Duodenal mucosa (tissue), 2 donors: ENCODE results near the gene CLPTM1.
"Not testable (repeated sequence)": the region's sequence is repeated elsewhere in the genome, so short reads cannot be mapped to it uniquely, and the experiment has no call there.

Experiments
- H3K27ac ChIP-seq: one replicate; pipeline ENCODE4 v1.7.0; 2013; ENCODE audit warnings: low read depth, low read length
- H3K27me3 ChIP-seq, 2 donors: one replicate each; pipeline ENCODE4 v1.7.0; 2013; ENCODE audit warnings: low read length in 2 of 2, control low read depth in 1 of 2; ENCODE audit not compliant: insufficient read depth in 2 of 2, control insufficient read depth in 1 of 2
- H3K36me3 ChIP-seq, 2 donors: one replicate each; pipeline ENCODE4 v1.7.0; 2013; ENCODE audit warnings: low read length in 2 of 2, control low read depth in 1 of 2; ENCODE audit not compliant: insufficient read depth in 2 of 2, control insufficient read depth in 1 of 2
- H3K4me1 ChIP-seq, 2 donors: one replicate each; pipeline ENCODE4 v1.7.0; 2013; ENCODE audit warnings: low read length in 2 of 2, control low read depth in 1 of 2; ENCODE audit not compliant: insufficient read depth in 2 of 2, control insufficient read depth in 1 of 2
- H3K4me3 ChIP-seq, 2 donors: one replicate each; pipeline ENCODE4 v1.7.0; 2013; ENCODE audit warnings: low read length in 2 of 2, low read depth in 1 of 2
- H3K9ac ChIP-seq, 2 donors: one replicate each; pipeline ENCODE4 v1.7.0; 2013; ENCODE audit warnings: low read length in 2 of 2, low read depth in 1 of 2
- H3K9me3 ChIP-seq, 2 donors: one replicate each; pipeline ENCODE4 v1.7.0; 2013; ENCODE audit warnings: low read length in 2 of 2, control low read depth in 1 of 2; ENCODE audit not compliant: control insufficient read depth in 1 of 2

Gene CLPTM1

DNA sequence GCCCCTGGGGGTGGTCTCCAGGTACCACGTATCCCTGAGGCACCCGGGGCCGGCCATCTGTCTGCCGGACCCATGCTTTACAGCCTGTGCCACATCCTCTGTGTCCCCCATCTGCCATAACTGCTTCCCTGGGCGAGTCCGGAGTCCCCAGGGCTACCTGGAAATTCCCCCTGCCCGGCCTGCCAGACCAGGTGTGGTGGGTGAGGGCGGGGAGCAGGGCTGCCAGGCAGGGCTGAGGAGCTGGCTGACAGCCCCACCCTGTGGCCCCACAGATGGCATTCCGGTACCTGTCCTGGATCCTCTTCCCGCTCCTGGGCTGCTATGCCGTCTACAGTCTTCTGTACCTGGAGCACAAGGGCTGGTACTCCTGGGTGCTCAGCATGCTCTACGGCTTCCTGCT, 35.8 kb downstream of the CLPTM1 start:
- Histone ChIP-seq H3K4me3 (no peak overlapping the region), H3K4me1 (no peaks in the 10 kb centered on the region), H3K27ac (no peak overlapping the region), H3K9me3 (no peaks in the 10 kb centered on the region), H3K27me3 (no peaks in the 10 kb centered on the region), H3K36me3 (peaks cover 29 to 69% of the 10 kb centered on the region in 2 donors), H3K9ac (no peak overlapping the region)

GRCh38 chr19:44992336-44993163, 37.4 kb downstream of the CLPTM1 start:
- Histone ChIP-seq H3K9ac (no peak overlapping the region), H3K27me3 (no peaks in the 10 kb centered on the region), H3K27ac (no peak overlapping the region), H3K36me3 (peaks cover 21 to 53% of the 10 kb centered on the region in 2 donors), H3K4me1 (no peaks in the 10 kb centered on the region), H3K9me3 (no peaks in the 10 kb centered on the region), H3K4me3 (no peak overlapping the region)

DNA sequence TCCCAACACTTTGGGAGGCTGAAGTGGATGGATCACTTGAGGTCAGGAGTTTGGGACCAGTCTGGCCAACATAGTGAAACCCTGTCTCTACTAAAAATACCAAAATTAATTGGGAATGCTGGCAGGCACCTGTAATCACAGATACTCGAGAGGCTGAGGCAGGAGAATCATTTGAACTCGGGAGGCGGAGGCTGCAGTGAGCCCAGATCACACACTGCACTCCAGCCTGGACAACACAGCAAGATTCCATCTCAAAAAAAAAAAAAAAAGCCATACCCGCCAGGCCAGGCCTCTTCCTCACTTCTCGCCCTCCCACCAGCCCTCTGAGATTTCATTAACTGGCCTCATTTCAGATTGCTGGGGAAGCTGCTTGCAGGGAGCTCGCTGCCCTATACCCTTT, 38.3 kb downstream of the CLPTM1 start:
- Histone ChIP-seq H3K4me1 (no peaks in the 10 kb centered on the region), H3K27ac (no peak overlapping the region), H3K36me3 (peaks cover 21 to 48% of the 10 kb centered on the region in 2 donors), H3K27me3 (no peaks in the 10 kb centered on the region), H3K9me3 (no peaks in the 10 kb centered on the region), H3K4me3 (no peak overlapping the region), H3K9ac (no peak overlapping the region)

- Histone ChIP-seq H3K4me3 (no peak overlapping the region), H3K27ac (no peak overlapping the region), H3K27me3 (no peaks in the 10 kb centered on the region), H3K9me3 (no peaks in the 10 kb centered on the region), H3K4me1 (no peaks in the 10 kb centered on the region), H3K9ac (no peak overlapping the region), H3K36me3 (peaks cover 21 to 43% of the 10 kb centered on the region in 2 donors)
Observed at GRCh38 chr19:44993926-44994537, 38.9 kb downstream of the CLPTM1 start.

DNA sequence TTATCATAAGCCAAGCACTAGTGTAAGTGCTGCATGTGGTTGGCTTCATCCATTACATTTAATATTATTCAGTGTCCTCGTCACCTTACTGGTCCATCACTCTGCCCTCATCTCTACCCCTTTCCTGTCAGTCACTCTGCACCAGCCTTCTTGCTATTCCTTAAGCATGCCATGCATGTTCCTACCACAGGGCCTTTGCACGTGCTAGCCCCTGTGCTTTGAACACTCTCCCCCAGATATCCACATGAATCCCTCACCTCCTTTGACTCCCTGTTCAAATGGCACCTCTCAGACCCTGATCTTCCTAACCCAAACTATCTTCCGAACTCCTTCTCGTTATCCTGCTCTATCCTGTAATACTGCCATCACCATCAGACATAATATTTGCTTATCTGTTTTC, 42.8 kb downstream of the CLPTM1 start:
- H3K9ac ChIP-seq = no peak overlapping the region
- H3K4me1 ChIP-seq = peaks cover 6 to 11% of the 10 kb centered on the region in 2 donors
- H3K9me3 ChIP-seq = no peaks in the 10 kb centered on the region
- no peaks in the 10 kb centered on the region for H3K27me3 ChIP-seq
- H3K4me3 ChIP-seq = no peak overlapping the region
- H3K27ac ChIP-seq = no peak overlapping the region
- peaks cover 0 to 4% of the 10 kb centered on the region in 2 donors for H3K36me3 ChIP-seq

GRCh38 chr19:44999131-44999925, 44.1 kb downstream of the CLPTM1 start:
- not testable (repeated sequence) for H3K9ac ChIP-seq, H3K27ac ChIP-seq, H3K36me3 ChIP-seq, H3K4me3 ChIP-seq, H3K9me3 ChIP-seq, H3K27me3 ChIP-seq
- H3K4me1 ChIP-seq = peaks cover 6 to 11% of the 10 kb centered on the region in 2 donors

DNA sequence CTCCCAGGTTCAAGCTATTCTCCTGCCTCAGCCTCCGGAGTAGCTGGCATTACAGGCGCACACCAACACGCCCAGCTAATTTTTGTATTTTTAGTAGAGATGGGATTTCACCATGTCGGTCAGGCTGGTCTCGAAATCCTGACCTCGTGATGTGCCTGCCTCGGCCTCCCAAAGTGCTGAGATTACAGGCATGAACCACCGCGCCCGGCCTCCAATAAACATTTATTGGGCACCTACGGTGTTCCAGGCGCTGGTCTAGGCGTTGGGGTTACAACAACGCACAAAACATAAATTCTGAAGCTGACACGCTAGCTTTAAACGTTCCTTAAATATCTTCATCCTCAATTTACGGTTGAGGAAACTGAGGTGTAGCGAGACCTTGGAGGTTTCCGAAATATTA, 45.5 kb downstream of the CLPTM1 start:
- not testable (repeated sequence) for H3K36me3 ChIP-seq, H3K9me3 ChIP-seq, H3K27me3 ChIP-seq
- Histone ChIP-seq H3K9ac (peak overlapping the region in 1 of 2 donors; percentile 4), H3K4me1 (peaks cover 11 to 17% of the 10 kb centered on the region in 2 donors), H3K27ac (peak overlapping the region; percentile 73), H3K4me3 (peak overlapping the region; percentile 54 to 62)

DNA sequence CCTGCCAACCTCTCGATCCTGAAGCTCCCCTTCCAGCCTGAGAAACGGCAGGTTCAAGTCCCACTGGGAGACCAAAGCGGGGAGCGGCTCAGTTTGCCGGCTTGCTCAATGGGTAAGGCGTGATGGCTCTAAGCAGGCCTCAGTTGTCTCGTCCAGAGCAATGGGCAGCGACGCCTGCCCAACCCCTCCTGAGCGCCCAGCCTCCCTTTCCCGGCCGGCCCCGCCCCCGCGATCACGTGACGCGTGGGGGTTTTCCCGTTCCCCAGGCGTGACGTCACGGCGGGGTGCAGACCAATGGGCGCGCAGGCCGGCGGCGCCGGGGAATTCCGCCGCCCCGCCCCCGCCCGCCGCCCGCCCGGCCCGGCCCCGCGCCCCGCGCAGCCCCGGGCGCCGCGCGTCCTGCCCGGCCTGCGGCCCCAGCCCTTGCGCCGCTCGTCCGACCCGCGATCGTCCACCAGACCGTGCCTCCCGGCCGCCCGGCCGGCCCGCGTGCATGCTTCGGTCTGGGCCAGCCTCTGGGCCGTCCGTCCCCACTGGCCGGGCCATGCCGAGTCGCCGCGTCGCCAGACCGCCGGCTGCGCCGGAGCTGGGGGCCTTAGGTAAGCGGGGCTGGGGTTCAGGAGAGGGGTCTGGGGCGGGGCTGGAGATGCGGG, 46.0 kb downstream of the CLPTM1 start, which contains the start of gene RELB:
Gene RELB (plus strand): TSS at position 378 of the 653 bp plus-strand sequence. CDS start 116 bp downstream, at position 494.
- Histone ChIP-seq H3K4me1 (peaks cover 11 to 17% of the 10 kb centered on the region in 2 donors), H3K27ac (peak within 1 kb of the TSS; percentile 97), H3K4me3 (peak within 1 kb of the TSS; percentile 76 to 77), H3K36me3 (no peaks in the 10 kb centered on the region), H3K9me3 (no peaks in the 10 kb centered on the region), H3K27me3 (no peaks in the 10 kb centered on the region), H3K9ac (peak within 1 kb of the TSS; percentile 63 to 94)

- no peak overlapping the region for H3K9ac ChIP-seq
- H3K27me3 ChIP-seq = no peaks in the 10 kb centered on the region
- H3K36me3 ChIP-seq = peaks cover 0 to 5% of the 10 kb centered on the region in 2 donors
- peaks cover 20 to 25% of the 10 kb centered on the region in 2 donors for H3K4me1 ChIP-seq
- no peak overlapping the region for H3K4me3 ChIP-seq
- no peak overlapping the region for H3K27ac ChIP-seq
- no peaks in the 10 kb centered on the region for H3K9me3 ChIP-seq
Observed at GRCh38 chr19:45003485-45003884, 48.3 kb downstream of the CLPTM1 start.
